Measurements from ENCODE around the gene CHST11. TPM values are rescaled to one million over a fixed set of nuclear protein-coding genes. Genes with fewer than 3 reads are reported as not detected.
A peak's percentile ranks its signal among the peaks of the same experiment; 100 is the strongest.

CHST11 gene
- total and polyA plus RNA-seq, 9 of the 15 experiments (the other 6 are each of a cell fraction or from before 2014, with no cell fraction given), result 2.3 to 38.7 (median 15.0) TPM

GRCh38 chr12:104467346-104467837 is 10.6 kb downstream of the CHST11 start (continued):
- no peak for TF ChIP-seq MGA (IDR thresholded peaks at IDR 0.05)
- TF ChIP-seq, protein P1, sequence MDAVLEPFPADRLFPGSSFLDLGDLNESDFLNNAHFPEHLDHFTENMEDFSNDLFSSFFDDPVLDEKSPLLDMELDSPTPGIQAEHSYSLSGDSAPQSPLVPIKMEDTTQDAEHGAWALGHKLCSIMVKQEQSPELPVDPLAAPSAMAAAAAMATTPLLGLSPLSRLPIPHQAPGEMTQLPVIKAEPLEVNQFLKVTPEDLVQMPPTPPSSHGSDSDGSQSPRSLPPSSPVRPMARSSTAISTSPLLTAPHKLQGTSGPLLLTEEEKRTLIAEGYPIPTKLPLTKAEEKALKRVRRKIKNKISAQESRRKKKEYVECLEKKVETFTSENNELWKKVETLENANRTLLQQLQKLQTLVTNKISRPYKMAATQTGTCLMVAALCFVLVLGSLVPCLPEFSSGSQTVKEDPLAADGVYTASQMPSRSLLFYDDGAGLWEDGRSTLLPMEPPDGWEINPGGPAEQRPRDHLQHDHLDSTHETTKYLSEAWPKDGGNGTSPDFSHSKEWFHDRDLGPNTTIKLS (IDR thresholded peaks at IDR 0.05; ENCODE audit: borderline replicate concordance, low read depth), result 0 out of 2 replicates have a peak, but pooled peaks have one; percentile 18
- 0 out of 2 replicates have a peak, but pooled peaks have one; percentile 73 for TF ChIP-seq ARID3B (CRISPR knock-in tag; IDR thresholded peaks at IDR 0.05; ENCODE audit: borderline replicate concordance)
- TF ChIP-seq ARID3A (IDR thresholded peaks at IDR 0.05; ENCODE audit: borderline replicate concordance, low read depth, low read length), result 0 out of 2 replicates have a peak, but pooled peaks have one; percentile 8
- TF ChIP-seq BRD9 (IDR thresholded peaks at IDR 0.05; ENCODE audit: low read depth, partially characterized antibody), result peak; percentile 90
- TF ChIP-seq PTBP1 (IDR thresholded peaks at IDR 0.05; ENCODE audit: low read depth, low read length), result peak; percentile 90; the same call in 1 of the 2 replicates
- no peak for TF ChIP-seq TAF15 (IDR thresholded peaks at IDR 0.05; ENCODE audit: low read depth, low read length)
- TF ChIP-seq NFE2L1 (tag; IDR thresholded peaks at IDR 0.05; ENCODE audit: borderline replicate concordance, low read depth), result no peak
